K562 (cell line): ENCODE data around the gene ZRANB3. TPM values are rescaled to one million over a fixed set of nuclear protein-coding genes. Genes with fewer than 3 reads are reported as not detected.

Source experiments
- ATAC-seq: fragments of 200-7000 bp; cut with Tn5 transposase; 3 replicates; pipeline ENCODE4 v1.9.1; 2020; ENCODE audit warnings: moderate library complexity
- BruUV-seq: library from RNA; stranded (reverse); fragments of 400-500 nt; replicated peaks from 2 replicates; lab custom pipeline; 2021; lab: Mats Ljungman, UMichigan
- CTCF ChIA-PET: fragments of 300-600 bp; formaldehyde crosslinking; extraction: SDS; loops from one replicate; lab custom pipeline; 2021; ENCODE audit warnings: low intra/inter-chr PET ratio; lab: Yijun Ruan, JAX
- POLR2A ChIA-PET: fragments of 300-600, 350-650 bp; sonication (Branson Sonifier 250); formaldehyde crosslinking; extraction: SDS; loops from one replicate; lab custom pipeline; 2021; ENCODE audit warnings: antibody characterized with exemption, inconsistent platforms; lab: Yijun Ruan, JAX
- DNase-seq, 4 experiments: peaks; one replicate each; pipeline versions ENCODE4 v3.0.0 to v3.0.0-alpha.2; 2011 to 2018; ENCODE audit warnings: low spot score in 3 of 4, mixed read lengths in 3 of 4; ENCODE audit errors: extremely low read depth in 1 of 4
- FAIRE-seq: peaks from 2 replicates; lab custom pipeline; 2011; peaks lifted over from hg19 to GRCh38; lab: Jason Lieb, UNC
- H2AFZ ChIP-seq: 2 replicates; pipeline ENCODE4 v1.6.0; 2011; ENCODE audit warnings: low read depth, low read length, control low read depth, inconsistent platforms
- H3K27ac ChIP-seq: fragments of 200-600 bp; 3 replicates; pipeline ENCODE4 v1.8.0; 2011; ENCODE audit warnings: low read depth, mild to moderate bottlenecking, control low read depth, inconsistent platforms, low read length, moderate library complexity, mixed read lengths; ENCODE audit errors: extremely low read depth
- H3K27me3 ChIP-seq, 2 experiments: fragments of 300-600 bp in 1 of 2; 2 replicates in 1 of 2; 3 replicates in 1 of 2; pipeline versions ENCODE4 v1.6.0 to v1.8.0; 2011; ENCODE audit warnings: inconsistent platforms in 2 of 2, low read length in 2 of 2, mild to moderate bottlenecking in 1 of 2, mixed read lengths in 1 of 2, moderate library complexity in 1 of 2; ENCODE audit not compliant: control insufficient read depth in 2 of 2, insufficient read depth in 2 of 2
- H3K36me3 ChIP-seq: fragments of 300-600 bp; 3 replicates; pipeline ENCODE4 v1.8.0; 2011; ENCODE audit warnings: mild to moderate bottlenecking, low read length, inconsistent platforms; ENCODE audit not compliant: control insufficient read depth, insufficient read depth
- H3K4me1 ChIP-seq, 2 experiments: fragments of 200-600 bp in 1 of 2; replicated peaks in 1 of 2; 2 replicates in 1 of 2; 3 replicates in 1 of 2; pipeline versions ENCODE4 v1.5.1 to v1.8.0; 2011; ENCODE audit warnings: inconsistent platforms in 2 of 2, low read length in 2 of 2, mild to moderate bottlenecking in 1 of 2, mixed read lengths in 1 of 2, moderate library complexity in 1 of 2; ENCODE audit not compliant: control insufficient read depth in 2 of 2, insufficient read depth in 2 of 2
- H3K4me2 ChIP-seq: 2 replicates; pipeline ENCODE4 v1.6.1; 2011; ENCODE audit warnings: low read length, control low read depth, inconsistent platforms, mixed read lengths; ENCODE audit not compliant: insufficient read depth
- H3K4me3 ChIP-seq: fragments of 200-600 bp; sonication (generic), shearing (Covaris generic); 2 replicates; pipeline ENCODE4 v1.5.1; 2016; ENCODE audit warnings: control low read depth, inconsistent platforms
- H3K79me2 ChIP-seq: fragments of 200-600 bp; 3 replicates; pipeline ENCODE4 v1.8.0; 2011; ENCODE audit warnings: low read length, inconsistent platforms; ENCODE audit not compliant: control insufficient read depth, insufficient read depth
- H3K9ac ChIP-seq, 2 experiments: 2 replicates each; pipeline versions ENCODE4 v1.6.0 to v1.6.1; 2011; ENCODE audit warnings: low read depth in 2 of 2, low read length in 2 of 2, control low read depth in 1 of 2, inconsistent platforms in 1 of 2, mild to moderate bottlenecking in 1 of 2, mixed read lengths in 1 of 2; ENCODE audit not compliant: insufficient read depth in 1 of 2
- H3K9me1 ChIP-seq: one replicate; pipeline ENCODE4 v1.6.0; 2011; ENCODE audit warnings: inconsistent platforms, mild to moderate bottlenecking, low read length, moderate library complexity; ENCODE audit not compliant: control insufficient read depth, insufficient read depth
- H3K9me3 ChIP-seq: replicated peaks from 2 replicates; pipeline ENCODE4 v1.5.1; 2011; ENCODE audit warnings: low read depth, low read length, inconsistent platforms; ENCODE audit not compliant: control insufficient read depth, insufficient read depth
- H4K20me1 ChIP-seq: replicated peaks from 2 replicates; pipeline ENCODE4 v1.6.1; 2011; ENCODE audit warnings: low read length, inconsistent platforms, mixed read lengths; ENCODE audit not compliant: control insufficient read depth, insufficient read depth
- ATF2 ChIP-seq: sonication (generic); formaldehyde crosslinking; IDR thresholded peaks from 2 replicates; pipeline ENCODE4 v1.8.1; 2022; ENCODE audit warnings: missing genetic modification reagents
- ATF4 ChIP-seq: fragments of 450-650 bp; formaldehyde crosslinking; IDR thresholded peaks from 2 replicates; pipeline ENCODE4 v1.4.0; 2022; ENCODE audit warnings: mild to moderate bottlenecking, moderate library complexity
- BACH1 ChIP-seq: fragments of 200-800 bp; sonication (Bioruptor generic); IDR thresholded peaks from 2 replicates; pipeline ENCODE4 v1.6.1; 2016; ENCODE audit warnings: missing genetic modification characterization, missing compliant biosample characterization
- BRF1 ChIP-seq: IDR thresholded peaks from 3 replicates; pipeline ENCODE4 v1.6.1; 2011; ENCODE audit warnings: borderline replicate concordance, mild to moderate bottlenecking; ENCODE audit not compliant: insufficient read length; ENCODE audit errors: extremely low read depth
- E2F8 ChIP-seq: fragments of 450-650 bp; IDR thresholded peaks from 2 replicates; pipeline ENCODE4 v1.7.1; 2018; ENCODE audit warnings: mild to moderate bottlenecking, low read depth; ENCODE audit not compliant: partially characterized antibody
- ETV5 ChIP-seq: sonication (generic); formaldehyde crosslinking; IDR thresholded peaks from 2 replicates; pipeline ENCODE4 v1.4.0; 2020; ENCODE audit warnings: low read depth, mild to moderate bottlenecking, missing genetic modification reagents
- FOXM1 ChIP-seq, 2 experiments: fragments of 450-650 bp in 1 of 2; sonication (generic) in 1 of 2; formaldehyde crosslinking in 1 of 2; IDR thresholded peaks; 2 replicates each; pipeline versions ENCODE4 v1.6.1 to v1.9.0; 2017 to 2022; ENCODE audit warnings: low read depth in 2 of 2, mild to moderate bottlenecking in 2 of 2, missing genetic modification reagents in 1 of 2, moderate library complexity in 1 of 2
- FOXP4 ChIP-seq: sonication (generic); formaldehyde crosslinking; IDR thresholded peaks from 2 replicates; pipeline ENCODE4 v1.8.0; 2022; ENCODE audit warnings: mild to moderate bottlenecking, missing genetic modification reagents, borderline replicate concordance
- KDM4B ChIP-seq, 2 experiments: fragments of 450-650 bp in 1 of 2; sonication (generic) in 1 of 2; IDR thresholded peaks; 2 replicates each; pipeline ENCODE4 v1.6.1; 2016 to 2017; ENCODE audit warnings: borderline replicate concordance in 2 of 2, antibody characterized with exemption in 1 of 2, low read depth in 1 of 2, mild to moderate bottlenecking in 1 of 2
- SAFB ChIP-seq: fragments of 200-400 bp; formaldehyde crosslinking; IDR thresholded peaks from 2 replicates; pipeline ENCODE4 v1.6.1; 2017; ENCODE audit warnings: low read depth, low read length, borderline replicate concordance
- SNAPC5 ChIP-seq: fragments of 250-450 bp; sonication (Bioruptor Pico); IDR thresholded peaks from 2 replicates; pipeline ENCODE4 v1.8.0; 2021; ENCODE audit warnings: moderate library complexity, mild to moderate bottlenecking, inconsistent platforms
- ZNF41 ChIP-seq: fragments of 250-450 bp; sonication (Bioruptor Pico); conservative IDR thresholded peaks from 2 replicates; pipeline ENCODE4 v1.4.0; 2020; ENCODE audit warnings: mild to moderate bottlenecking
- WGBS: fragments of 100-300 bp; shearing (Covaris generic); methylation state at CpG from one replicate; pipeline ENCODE4 v1.1.6; 2016; ENCODE audit warnings: low coverage, mixed read lengths; ENCODE audit not compliant: insufficient coverage; ENCODE audit errors: missing lambda C conversion rate; 5-methylcytosine and 5-hydroxymethylcytosine counted together
- in situ Hi-C: fragments of 300-500 bp; cut with MboI; formaldehyde crosslinking; loops from 4 replicates; pipeline ENCODE4 v1.15.0; 2018; ENCODE audit warnings: inconsistent platforms, mixed read lengths
- intact Hi-C: fragments of 100-400 bp; cut with micrococcal nuclease; formaldehyde crosslinking; loops from 2 replicates; pipeline ENCODE4 v1.14.2; 2022
- polyA plus RNA-seq, 8 experiments: library from polyadenylated mRNA; depleted of rRNA in 4 of 8; stranded (reverse) in 5 of 8; unstranded in 3 of 8; fragments of >200 nt; fragmentation: Nextera tagmentation in 2 of 8; fragmentation: Illumina TruSeq in 1 of 8; extraction: Ambion mirVana in 2 of 8; extraction: Trizol in 1 of 8; gene quantifications; 2 replicates each; pipeline versions ENCODE4 v1.2.1 to v1.2.3, GENCODE V29; 2011 to 2014; ENCODE audit warnings: inconsistent platforms in 1 of 8, missing spikeins in 1 of 8
- total RNA-seq, 7 experiments: library from RNA; depleted of rRNA in 6 of 7; stranded (reverse); fragments of >200 nt in 6 of 7; fragmentation: Illumina TruSeq in 2 of 7; extraction: Trizol in 2 of 7; gene quantifications; 2 replicates each; pipeline versions ENCODE4 v1.2.1 to v1.2.3, GENCODE V29; 2011 to 2021; ENCODE audit warnings: low replicate concordance in 1 of 7

Gene ZRANB3
- total and polyA plus RNA-seq, 9 of the 15 experiments (the other 6 are each of a cell fraction or from before 2014, with no cell fraction given): 8.6 to 21.3 (median 14.7) TPM

GRCh38 chr2:135186054-135186453, 345.0 kb downstream of the ZRANB3 start:
- WGBS: 56% methylated on average over 5 of the region's 5 CpGs
- no peak overlapping the region for H3K4me3 ChIP-seq
- no peak for FAIRE-seq
- no peak overlapping the region for H3K4me2 ChIP-seq
- no peaks in the 10 kb centered on the region for H4K20me1 ChIP-seq
- in situ Hi-C loops (no loop called here), intact Hi-C loops (no loop called here)
- CTCF ChIA-PET: no interaction called here
- no peak for DNase-seq
- H3K27ac ChIP-seq: no peak overlapping the region
- no peak overlapping the region for H2AFZ ChIP-seq
- no peaks in the 10 kb centered on the region for H3K4me1 ChIP-seq
- POLR2A ChIA-PET: interaction anchor here (2.0 kb wide), 1 partner anchor 12 kb away, joined by 8 read pairs; no protein-coding TSS in a partner anchor
- H3K27me3 ChIP-seq: no peaks in the 10 kb centered on the region
- H3K9me1 ChIP-seq: no peaks in the 10 kb centered on the region
- H3K79me2 ChIP-seq: no peaks in the 10 kb centered on the region
- 0 out of 2 replicates have a peak, but pooled peaks cover 2% of the 10 kb centered on the region for H3K9me3 ChIP-seq
- BruUV-seq: no TSS peak
- no peak overlapping the region for H3K9ac ChIP-seq
- no peak for ATAC-seq
- no peaks in the 10 kb centered on the region for H3K36me3 ChIP-seq
- no peak for TF ChIP-seq ATF2 (CRISPR knock-in tag)
- no peak for TF ChIP-seq KDM4B (IDR thresholded peaks at IDR 0.05; ENCODE audit: borderline replicate concordance in 2 of 2, low read depth in 1 of 2)
- TF ChIP-seq FOXP4 (CRISPR knock-in tag): no peak
- TF ChIP-seq ATF4 (CRISPR knock-in tag): no peak
- no peak for TF ChIP-seq BRF1
- TF ChIP-seq SNAPC5: no peak
- no peak for TF ChIP-seq ZNF41 (CRISPR knock-in tag)
- TF ChIP-seq SAFB: no peak
- TF ChIP-seq E2F8: no peak
- no peak for TF ChIP-seq BACH1 (tag)
- TF ChIP-seq ETV5: no peak
- no peak for TF ChIP-seq FOXM1 (IDR thresholded peaks at IDR 0.05; ENCODE audit: low read depth)
- TF ChIP-seq FOXM1 (CRISPR knock-in tag; IDR thresholded peaks at IDR 0.05; ENCODE audit: low read depth): no peak
